AG04449 (cell line): ENCODE measurements around the gene KIFC3.

Experiments
- CTCF ChIA-PET: fragments of 350-600 bp; formaldehyde crosslinking; extraction: SDS; loops from one replicate; lab custom pipeline; 2021; ENCODE audit warnings: antibody characterized with exemption; lab: Yijun Ruan, JAX
- POLR2A ChIA-PET: fragments of 400-600, 350-600 bp; formaldehyde crosslinking; extraction: SDS; loops from one replicate; lab custom pipeline; 2020; ENCODE audit warnings: antibody characterized with exemption, inconsistent platforms; lab: Yijun Ruan, JAX
- DNase-seq: peaks from one replicate; pipeline ENCODE4 v3.0.0-alpha.2; 2010; ENCODE audit warnings: low read depth, low spot score
- H3K4me3 ChIP-seq: 2 replicates; pipeline ENCODE4 v1.5.1; 2011; ENCODE audit warnings: low read depth, mild to moderate bottlenecking, control low read depth, low read length
- TF ChIP-seq, protein P1 (sequence below): IDR thresholded peaks from one replicate; pipeline ENCODE4 v1.5.1; 2011; ENCODE audit warnings: mild to moderate bottlenecking, moderate library complexity, low read length, control low read depth, inconsistent platforms; ENCODE audit not compliant: insufficient read depth; ENCODE audit errors: missing control alignments

Gene KIFC3

DNA sequence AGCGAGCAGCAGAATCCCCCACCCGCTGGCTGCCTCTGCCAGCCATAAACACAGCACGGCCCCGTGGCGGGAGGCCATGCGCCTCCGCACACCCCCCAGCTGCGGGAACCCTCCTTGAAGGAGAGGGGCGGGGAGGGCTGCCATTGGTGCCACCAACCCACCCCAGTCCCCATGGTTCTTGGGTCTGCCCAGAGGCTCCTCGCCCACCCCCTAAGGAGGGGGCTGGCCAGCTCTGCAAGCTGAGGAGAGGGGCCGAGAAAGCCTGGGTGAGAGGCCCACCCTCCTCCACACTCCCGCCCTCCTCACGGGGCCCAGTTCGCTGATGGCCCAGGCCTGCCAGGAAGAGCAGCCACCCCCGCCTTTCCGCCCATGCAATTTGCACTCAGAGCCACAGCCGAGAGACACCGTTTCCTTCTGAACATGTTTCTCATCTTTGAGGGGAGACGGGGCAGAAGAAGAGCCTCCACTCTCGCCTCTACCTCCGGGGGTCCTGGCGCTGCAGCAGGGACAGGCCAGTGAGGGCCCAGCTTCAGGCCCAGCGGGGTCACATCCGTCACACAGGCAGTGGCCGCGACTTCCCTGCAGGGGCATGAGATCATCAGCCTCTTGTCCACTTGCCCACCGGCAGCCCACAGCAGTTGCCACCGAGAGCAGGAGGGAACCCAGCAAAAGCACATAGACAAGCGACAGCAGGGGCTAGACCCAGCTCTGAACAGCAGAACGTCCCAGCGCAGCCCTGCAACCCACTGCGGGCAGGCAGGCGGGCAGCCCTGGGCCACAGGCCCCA is 43.8 kb downstream of the KIFC3 start:
- DNase-seq = no peak
- POLR2A ChIA-PET = no interaction called here
- TF ChIP-seq, protein P1, sequence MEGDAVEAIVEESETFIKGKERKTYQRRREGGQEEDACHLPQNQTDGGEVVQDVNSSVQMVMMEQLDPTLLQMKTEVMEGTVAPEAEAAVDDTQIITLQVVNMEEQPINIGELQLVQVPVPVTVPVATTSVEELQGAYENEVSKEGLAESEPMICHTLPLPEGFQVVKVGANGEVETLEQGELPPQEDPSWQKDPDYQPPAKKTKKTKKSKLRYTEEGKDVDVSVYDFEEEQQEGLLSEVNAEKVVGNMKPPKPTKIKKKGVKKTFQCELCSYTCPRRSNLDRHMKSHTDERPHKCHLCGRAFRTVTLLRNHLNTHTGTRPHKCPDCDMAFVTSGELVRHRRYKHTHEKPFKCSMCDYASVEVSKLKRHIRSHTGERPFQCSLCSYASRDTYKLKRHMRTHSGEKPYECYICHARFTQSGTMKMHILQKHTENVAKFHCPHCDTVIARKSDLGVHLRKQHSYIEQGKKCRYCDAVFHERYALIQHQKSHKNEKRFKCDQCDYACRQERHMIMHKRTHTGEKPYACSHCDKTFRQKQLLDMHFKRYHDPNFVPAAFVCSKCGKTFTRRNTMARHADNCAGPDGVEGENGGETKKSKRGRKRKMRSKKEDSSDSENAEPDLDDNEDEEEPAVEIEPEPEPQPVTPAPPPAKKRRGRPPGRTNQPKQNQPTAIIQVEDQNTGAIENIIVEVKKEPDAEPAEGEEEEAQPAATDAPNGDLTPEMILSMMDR = no peak
- H3K4me3 ChIP-seq = no peak overlapping the region
- CTCF ChIA-PET = interaction anchor here (0.9 to 6.8 kb wide), 22 partner anchors 8 to 242 kb away, joined by 3 to 122 read pairs (median 8); partner anchors contain the start of gene KATNB1

DNA sequence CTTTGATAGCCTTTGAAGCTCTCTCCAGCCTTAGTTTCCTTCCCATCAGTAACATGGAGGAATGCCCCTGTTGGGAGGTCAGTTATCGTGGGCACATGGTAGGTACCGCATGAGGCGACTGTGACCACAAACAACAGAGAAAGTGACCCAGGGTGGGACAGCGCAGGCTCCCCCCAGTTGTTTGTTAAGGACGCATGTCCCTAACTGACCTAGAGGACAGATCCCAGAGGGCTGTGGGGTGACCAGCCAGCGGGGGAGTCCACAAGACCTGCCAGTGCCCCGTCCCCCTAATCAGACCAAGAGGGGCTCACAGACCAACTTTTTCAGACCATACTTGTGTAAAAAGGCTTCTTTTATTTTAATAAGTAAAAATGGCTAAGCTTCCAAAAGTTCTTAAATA is 44.4 kb downstream of the KIFC3 start:
- TF ChIP-seq, protein P1 = no peak
- ChIA-PET CTCF (interaction anchor here (0.6 to 6.8 kb wide), 31 partner anchors 9 to 248 kb away, joined by 3 to 122 read pairs (median 6); partner anchors contain the start of gene KATNB1), POLR2A (no interaction called here)
- DNase-seq = no peak
- no peak overlapping the region for H3K4me3 ChIP-seq

DNA sequence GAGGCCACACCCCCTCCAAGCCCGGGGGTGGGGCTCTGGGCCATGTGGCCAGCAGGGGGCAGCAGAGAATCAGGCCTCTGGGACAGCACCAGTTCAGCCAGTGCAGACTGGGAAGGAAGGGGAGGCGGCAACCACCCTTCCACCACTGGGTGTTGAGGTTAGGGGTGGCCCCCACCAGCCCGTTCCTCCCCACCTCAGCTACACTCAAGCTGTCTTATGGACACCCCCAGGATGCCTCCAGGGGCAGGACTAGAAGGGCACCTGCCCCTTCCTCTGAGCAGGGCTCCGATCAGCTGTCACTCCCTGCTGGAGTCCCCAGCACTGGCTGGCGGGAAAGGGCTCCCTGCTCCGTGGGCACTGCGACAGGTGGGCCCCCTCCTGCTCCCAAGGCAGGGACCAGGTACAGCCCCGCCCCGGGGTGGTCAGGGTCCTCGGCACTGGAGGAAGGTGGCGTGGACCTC is 44.9 kb downstream of the KIFC3 start:
- CTCF ChIA-PET = interaction anchor here (0.6 to 6.8 kb wide), 35 partner anchors 10 to 248 kb away, joined by 3 to 122 read pairs (median 4); partner anchors contain the start of genes KATNB1, USB1 and ZNF319
- DNase-seq = peak; percentile 17
- TF ChIP-seq, protein P1 = peak; percentile 96
- POLR2A ChIA-PET = interaction anchor here (0.6 to 0.7 kb wide), 2 partner anchors 9 to 93 kb away, joined by 3 read pairs; no protein-coding TSS in a partner anchor
- no peak overlapping the region for H3K4me3 ChIP-seq

DNA sequence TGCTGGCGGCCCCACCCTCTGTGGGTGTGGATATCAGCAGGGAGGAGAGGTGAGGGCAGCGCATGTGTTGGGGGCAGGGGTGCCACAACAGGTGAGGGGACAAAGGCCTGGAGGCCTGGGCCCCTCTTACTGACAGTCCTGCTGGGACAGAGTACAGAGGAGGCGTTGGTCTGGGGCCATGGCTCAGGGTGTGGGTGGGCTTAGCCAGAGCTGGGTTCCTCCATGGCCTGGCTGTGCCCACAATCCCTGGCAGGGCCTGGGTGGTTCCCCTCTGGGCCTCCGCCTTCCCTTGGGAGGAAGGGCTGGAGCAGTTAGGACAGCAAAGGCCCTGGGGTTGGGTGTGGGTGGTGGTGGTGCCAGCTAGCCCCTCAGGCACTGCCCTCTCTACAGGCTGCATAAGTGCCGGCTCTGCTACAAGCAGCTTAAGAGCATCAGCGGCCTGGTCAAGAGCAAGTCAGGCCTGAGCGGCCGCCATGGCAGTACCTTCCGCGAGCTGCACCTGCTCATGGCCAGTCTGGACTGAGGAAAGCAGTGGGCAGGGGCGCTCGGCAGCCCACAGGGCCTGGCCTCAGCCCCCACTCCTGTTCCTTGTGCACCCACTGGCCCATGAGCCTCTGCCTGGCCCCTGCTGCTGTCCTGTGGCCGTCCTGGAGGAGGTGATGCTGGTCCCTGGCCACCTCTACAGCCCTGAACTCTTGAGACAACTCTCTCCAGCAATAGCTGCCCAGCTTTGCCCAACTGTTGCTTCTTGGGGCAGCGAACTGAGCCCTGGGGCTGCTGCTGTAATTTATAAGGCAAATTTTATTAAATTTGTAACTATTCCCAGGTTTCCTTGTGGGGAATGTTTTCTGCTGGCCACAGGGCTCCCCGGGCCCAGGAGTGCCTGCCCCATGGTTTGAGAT is 45.6 kb downstream of the KIFC3 start:
- TF ChIP-seq, protein P1 = no peak
- no peak overlapping the region for H3K4me3 ChIP-seq
- DNase-seq = no peak
- ChIA-PET CTCF (interaction anchor here (0.8 to 6.8 kb wide), 33 partner anchors 10 to 249 kb away, joined by 3 to 122 read pairs (median 4); partner anchors contain the start of genes KATNB1, USB1 and ZNF319), POLR2A (interaction anchor here (0.6 to 1.0 kb wide), 3 partner anchors 9 to 93 kb away, joined by 3 read pairs; partner anchors contain the start of gene KIFC3)

DNA sequence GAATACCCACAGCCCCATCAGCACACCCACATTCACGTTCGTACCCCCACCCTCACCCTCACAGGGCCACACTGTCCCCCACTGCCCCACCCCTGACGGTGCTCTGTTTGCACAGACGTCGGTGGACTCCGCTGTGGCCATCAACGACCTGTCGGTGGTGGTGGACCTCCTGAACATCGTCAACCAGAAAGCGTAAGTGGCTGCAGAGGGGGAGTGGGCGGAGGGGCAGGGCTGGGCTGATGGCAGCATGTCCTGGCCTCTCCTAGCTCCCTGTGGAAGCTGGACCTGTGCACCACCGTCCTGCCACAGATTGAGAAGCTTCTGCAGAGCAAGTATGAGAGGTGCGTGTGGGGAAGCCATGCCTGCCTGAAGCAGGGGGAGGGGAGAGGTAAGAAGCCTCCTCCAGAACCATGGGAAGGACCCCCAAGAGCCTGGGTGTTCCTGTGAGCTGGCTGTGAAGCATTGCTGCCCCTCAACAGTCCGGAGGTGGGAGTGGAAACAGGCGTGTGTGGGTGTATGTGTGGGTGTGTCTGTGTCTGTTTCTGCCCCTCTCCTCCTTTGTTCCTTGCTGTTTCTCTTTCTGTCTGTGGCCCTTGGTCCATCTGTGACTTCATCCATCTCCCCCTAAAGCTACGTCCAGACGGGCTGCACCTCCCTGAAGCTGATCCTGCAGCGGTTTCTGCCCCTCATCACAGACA is 46.4 kb downstream of the KIFC3 start:
- TF ChIP-seq, protein P1 = no peak
- ChIA-PET POLR2A (interaction anchor here (1.0 kb wide), 1 partner anchor 46 kb away, joined by 3 read pairs; the partner anchor contains the start of gene KIFC3), CTCF (interaction anchor here (1.1 to 6.8 kb wide), 21 partner anchors 9 to 250 kb away, joined by 3 to 122 read pairs (median 7); partner anchors contain the start of genes KATNB1, USB1 and ZNF319)

More for the DNA sequence above, 46.4 kb downstream of the KIFC3 start:
- no peak for DNase-seq
- no peak overlapping the region for H3K4me3 ChIP-seq
